ENCODE measurements around the gene VKORC1L1.

VKORC1L1 gene

DNA sequence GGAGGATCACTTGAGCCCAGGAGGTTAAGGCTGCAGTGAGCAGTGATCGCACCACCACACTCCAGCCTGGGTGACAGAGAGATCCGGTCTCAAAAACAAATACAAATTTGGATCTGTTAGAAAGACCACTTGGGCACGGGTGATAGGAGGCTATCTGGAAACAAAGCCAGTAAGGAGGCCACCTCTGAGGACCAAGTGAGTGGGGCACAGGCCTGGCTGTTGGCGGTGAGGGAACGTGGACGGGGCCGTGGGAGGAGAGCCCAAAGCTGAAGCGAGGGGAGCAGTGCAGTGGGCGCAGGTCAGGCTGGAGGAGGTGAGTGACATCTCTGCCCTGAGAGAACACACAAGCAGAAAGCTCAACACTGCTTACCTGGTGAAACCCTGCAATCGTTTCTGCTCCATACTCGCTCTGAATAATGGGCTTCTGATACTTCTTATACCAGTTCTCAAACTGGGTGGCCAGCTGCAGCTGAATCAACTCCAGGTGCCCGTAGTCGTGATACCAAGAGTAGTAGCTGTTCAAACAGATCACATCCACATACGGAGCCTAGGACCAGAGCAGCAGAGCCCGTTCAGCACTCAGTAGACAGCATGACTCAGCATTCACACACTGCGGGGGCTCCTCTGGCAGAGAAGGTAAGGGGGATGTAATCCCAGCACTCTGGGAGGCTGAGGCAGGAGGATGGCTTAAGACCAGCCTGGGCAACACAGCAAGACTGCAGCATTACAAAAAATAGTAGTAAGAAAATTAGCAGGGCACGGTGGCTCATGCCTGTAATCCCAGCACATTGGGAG lies 94.7 kb downstream of the VKORC1L1 start:
- no peak for TF ChIP-seq CTCF (IDR thresholded peaks at IDR 0.05; ENCODE audit: insufficient read depth, missing control alignments)
- DNase-seq (ENCODE audit: insufficient read length, low spot score) (no peak), FAIRE-seq (no peak)

DNA sequence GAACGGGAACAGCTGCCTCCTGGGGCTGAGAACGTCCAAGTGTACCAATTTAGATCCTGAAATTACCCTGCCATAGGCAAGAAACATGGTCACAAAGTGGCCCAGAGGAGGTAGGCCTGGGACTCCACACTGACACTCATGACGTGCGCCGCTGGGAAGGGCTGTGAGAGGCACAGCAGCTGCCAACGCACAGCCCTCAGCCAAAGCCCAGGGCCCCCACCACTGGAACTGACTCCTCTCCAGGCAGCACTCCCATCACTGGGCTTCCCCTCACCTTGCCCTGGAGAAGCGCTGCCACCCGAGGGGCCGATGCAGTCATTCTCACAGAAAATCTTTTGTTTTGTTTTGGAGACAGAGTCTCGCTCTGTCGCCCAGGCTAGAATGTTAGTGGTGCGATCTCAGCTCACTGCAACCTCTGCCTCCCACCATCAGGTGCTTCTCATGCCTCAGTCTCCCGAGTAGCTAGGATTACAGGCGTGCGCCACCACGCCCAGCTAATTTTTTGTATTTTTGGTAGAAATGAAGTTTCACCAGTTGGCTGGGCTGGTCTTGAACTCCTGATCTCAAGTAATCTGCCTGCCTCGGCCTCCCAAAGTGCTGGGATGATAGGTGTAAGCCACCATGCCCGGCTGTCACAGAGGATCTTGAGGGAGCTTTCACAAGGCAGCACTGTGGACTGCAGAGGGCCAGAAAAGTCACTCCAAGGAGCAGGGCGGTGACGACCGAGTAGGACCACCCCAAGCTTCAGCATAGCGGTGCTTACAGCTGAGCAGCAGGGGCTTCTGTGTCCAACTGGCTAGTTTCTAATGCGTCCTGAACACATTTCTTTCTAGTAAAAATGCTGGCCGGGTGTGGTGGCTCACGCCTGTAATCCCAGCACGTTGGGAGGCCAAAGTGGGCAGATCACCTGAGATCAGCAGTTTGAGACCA lies 95.6 kb downstream of the VKORC1L1 start:
- FAIRE-seq (no peak), DNase-seq (ENCODE audit: insufficient read length, low spot score) (no peak)
- TF ChIP-seq CTCF (IDR thresholded peaks at IDR 0.05; ENCODE audit: insufficient read depth, missing control alignments) = no peak

DNA sequence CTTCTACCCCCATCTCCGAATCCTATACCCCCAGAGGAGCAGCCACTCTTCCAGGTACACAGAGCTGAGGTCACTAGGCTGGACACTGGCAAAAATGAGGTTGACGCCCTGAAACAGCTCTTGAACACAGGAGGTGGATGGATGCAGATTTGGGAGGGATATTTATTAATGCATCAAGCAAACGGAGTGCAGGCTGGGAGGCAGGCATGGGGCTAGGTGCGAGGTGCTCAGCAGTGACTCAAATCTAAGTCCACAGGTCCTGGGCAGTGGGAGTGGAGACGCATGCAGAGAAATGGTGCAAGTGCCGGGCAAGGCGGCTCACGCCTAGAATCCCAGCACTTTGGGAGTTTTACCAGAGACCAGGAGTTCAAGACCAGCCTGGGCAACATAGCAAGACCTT lies 98.1 kb downstream of the VKORC1L1 start:
- TF ChIP-seq CTCF (IDR thresholded peaks at IDR 0.05; ENCODE audit: insufficient read depth, missing control alignments) = no peak
- DNase-seq (ENCODE audit: insufficient read length, low spot score) (no peak), FAIRE-seq (no peak)

GRCh38 chr7:65972976-65973375 lies 100.1 kb downstream of the VKORC1L1 start:
- no peak for DNase-seq (ENCODE audit: insufficient read length, low spot score)
- TF ChIP-seq CTCF (IDR thresholded peaks at IDR 0.05; ENCODE audit: insufficient read depth, missing control alignments) = no peak
- FAIRE-seq = no peak

DNA sequence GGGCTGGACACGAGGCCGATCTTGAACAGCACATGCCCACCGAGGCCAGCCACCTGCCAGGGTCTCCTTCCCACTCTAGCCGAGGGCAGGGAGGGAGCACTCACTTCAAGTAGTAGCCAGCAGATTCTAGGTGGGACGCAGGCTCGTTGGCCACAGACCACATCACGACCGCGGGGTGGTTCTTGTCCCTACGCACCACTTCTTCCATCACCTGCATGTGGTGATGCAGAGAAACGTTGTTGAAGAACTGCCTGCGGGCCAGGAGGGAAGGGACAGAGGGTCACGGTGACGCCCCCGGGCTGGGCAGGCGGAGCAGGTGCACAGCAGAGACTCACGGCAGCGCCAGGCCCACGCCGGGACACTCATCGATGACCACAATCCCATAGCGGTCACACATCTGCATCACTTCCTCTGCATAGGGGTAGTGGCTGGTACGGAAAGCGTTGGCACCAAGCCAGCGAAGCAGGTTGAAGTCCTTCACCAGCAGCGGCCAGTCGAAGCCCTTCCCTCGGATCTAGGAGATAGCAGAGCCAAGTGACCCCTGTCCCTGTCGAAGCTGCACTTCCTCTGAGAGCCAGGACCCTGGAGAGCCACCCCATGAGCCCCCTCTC lies 101.4 kb downstream of the VKORC1L1 start:
- FAIRE-seq (no peak), DNase-seq (ENCODE audit: insufficient read length, low spot score) (no peak)
- TF ChIP-seq CTCF (IDR thresholded peaks at IDR 0.05; ENCODE audit: insufficient read depth, missing control alignments) = no peak

- TF ChIP-seq CTCF (IDR thresholded peaks at IDR 0.05; ENCODE audit: insufficient read depth, missing control alignments) = no peak
Observed at GRCh38 chr7:65974876-65975275, 102.0 kb downstream of the VKORC1L1 start.

More at GRCh38 chr7:65974876-65975275, 102.0 kb downstream of the VKORC1L1 start:
- no peak for FAIRE-seq
- no peak for DNase-seq (ENCODE audit: insufficient read length, low spot score)
